Activated CD8-positive, alpha-beta memory T cell treated with anti-CD3 and anti-CD28 coated beads, Interleukin-2, amount 50 U/mL, for 1 hour (primary cell): ENCODE data around the gene KRTAP10-5.

ENCODE experiments used
- DNase-seq: peaks from one replicate; pipeline ENCODE4 v3.0.0-alpha.2; 2020; ENCODE audit errors: extremely low read depth

Gene KRTAP10-5

GRCh38 chr21:44549525-44550211, 30.7 kb downstream of the KRTAP10-5 start:
- no peak for DNase-seq

- no peak for DNase-seq
Observed at GRCh38 chr21:44548922-44549321, 31.5 kb downstream of the KRTAP10-5 start.

- DNase-seq = no peak
Observed at GRCh38 chr21:44548381-44548780, 32.0 kb downstream of the KRTAP10-5 start.

GRCh38 chr21:44547656-44548331, 32.6 kb downstream of the KRTAP10-5 start:
- no peak for DNase-seq

GRCh38 chr21:44544566-44544965, 35.8 kb downstream of the KRTAP10-5 start:
- DNase-seq = no peak

GRCh38 chr21:44542716-44543115, 37.7 kb downstream of the KRTAP10-5 start:
- DNase-seq = no peak

- no peak for DNase-seq
Observed at GRCh38 chr21:44540741-44541288, 39.6 kb downstream of the KRTAP10-5 start.

- DNase-seq = no peak
Observed at GRCh38 chr21:44539991-44540666, 40.3 kb downstream of the KRTAP10-5 start, which contains the start of gene KRTAP10-1. TSS of gene KRTAP10-1 (minus strand) at chr21:44540195. CDS start at chr21:44540150, 45 bp downstream.

GRCh38 chr21:44539046-44539445, 41.4 kb downstream of the KRTAP10-5 start:
- DNase-seq = no peak

- DNase-seq = no peak
Observed at GRCh38 chr21:44537930-44538911, 42.2 kb downstream of the KRTAP10-5 start.

GRCh38 chr21:44535963-44536362, 44.4 kb downstream of the KRTAP10-5 start:
- no peak for DNase-seq

GRCh38 chr21:44534688-44535087, 45.7 kb downstream of the KRTAP10-5 start:
- DNase-seq = no peak

GRCh38 chr21:44533891-44534627, 46.3 kb downstream of the KRTAP10-5 start:
- DNase-seq = no peak

- no peak for DNase-seq
Observed at GRCh38 chr21:44533121-44533890, 47.1 kb downstream of the KRTAP10-5 start.

GRCh38 chr21:44532712-44533111, 47.7 kb downstream of the KRTAP10-5 start:
- no peak for DNase-seq

- no peak for DNase-seq
Observed at GRCh38 chr21:44531606-44532564, 48.5 kb downstream of the KRTAP10-5 start.

GRCh38 chr21:44530903-44531605, 49.4 kb downstream of the KRTAP10-5 start:
- DNase-seq = no peak
